GM19240 (cell line): ENCODE measurements around the gene UBE2M.

Source experiments
- DNase-seq: peaks from one replicate; pipeline ENCODE4 v3.0.0; 2011; ENCODE audit warnings: low spot score; ENCODE audit not compliant: insufficient read length

Gene UBE2M

DNA sequence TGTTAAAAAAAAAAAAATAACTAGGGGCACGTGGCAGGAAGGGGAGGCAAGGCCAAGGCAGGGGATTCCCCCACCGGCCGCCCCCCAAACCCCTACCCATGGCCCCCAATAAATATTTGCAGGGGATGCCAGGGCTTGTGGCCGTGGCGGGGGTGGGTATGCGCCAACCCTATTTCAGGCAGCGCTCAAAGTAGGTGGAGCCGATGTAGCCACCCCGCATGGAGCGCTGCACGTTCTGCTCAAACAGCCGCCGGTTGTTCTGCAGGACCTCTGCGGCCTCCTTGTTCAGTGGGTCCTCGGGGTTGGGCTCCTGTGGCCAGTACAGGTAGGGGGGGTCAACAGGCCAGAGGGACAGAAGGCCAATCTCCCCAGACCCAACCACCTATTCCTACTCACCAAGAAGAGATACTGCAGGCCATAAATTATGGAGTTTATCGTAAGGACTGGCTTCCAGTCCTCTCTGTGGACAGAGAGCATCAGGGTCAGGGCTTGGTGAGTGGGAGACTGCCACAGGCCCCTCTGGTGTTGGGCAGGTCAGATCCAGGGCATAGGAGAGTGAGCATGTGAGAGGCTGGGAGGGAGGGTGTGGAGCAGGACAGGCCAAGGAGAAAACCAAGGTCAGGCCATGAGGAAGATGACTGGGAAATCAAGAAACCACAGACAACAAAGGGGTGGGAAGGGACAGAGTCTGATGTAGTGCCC lies 2.3 kb downstream of the UBE2M start:
- DNase-seq = no peak

- no peak for DNase-seq
These were observed 3.0 kb downstream of the UBE2M start for GRCh38 chr19:58555369-58555885.

DNA sequence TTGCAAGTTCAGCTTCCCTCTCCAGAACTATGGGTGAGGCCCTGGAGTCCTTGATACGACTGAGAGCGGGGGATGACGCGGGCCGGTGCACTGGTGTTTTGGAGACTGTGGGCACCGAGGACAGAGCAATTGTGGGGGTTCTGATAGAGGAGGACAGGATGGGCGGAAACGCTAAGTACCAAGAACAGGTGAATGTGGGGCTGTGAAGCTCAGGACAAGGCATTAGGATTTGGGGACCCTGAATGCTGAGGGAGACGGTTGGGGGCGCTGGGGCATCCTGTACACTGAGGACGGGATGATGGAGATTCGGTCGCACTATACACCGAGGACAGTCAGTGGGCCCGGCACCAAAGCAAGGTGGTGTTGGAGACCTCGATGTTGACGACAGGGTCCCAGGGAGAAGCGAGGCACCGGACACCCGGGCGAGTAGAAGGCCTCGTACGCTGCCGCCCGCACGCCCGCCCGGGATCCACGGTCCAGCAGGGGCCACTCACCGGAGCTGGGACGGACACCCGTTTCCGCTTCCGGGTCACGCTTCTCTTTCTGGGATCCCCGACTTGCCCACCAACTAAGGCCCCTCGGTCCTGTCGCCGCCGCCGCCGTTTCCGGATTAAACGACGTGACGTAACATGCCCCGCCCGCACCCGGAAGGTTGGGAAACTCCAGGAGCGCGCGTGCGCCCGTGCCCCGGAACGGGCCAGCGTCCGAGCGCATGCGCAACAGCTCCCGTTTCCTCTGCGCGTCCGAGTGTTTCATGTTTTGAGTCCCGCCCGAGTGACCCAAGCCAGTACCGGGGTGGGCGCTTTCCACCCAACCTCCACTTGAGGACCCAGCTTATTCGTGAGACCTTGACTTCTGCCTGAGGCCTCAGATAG lies 3.7 kb downstream of the UBE2M start, which contains the start of gene CHMP2A:
TSS of gene CHMP2A (minus strand) at position 612 of the 875 bp plus-strand sequence. CDS start 893 bp downstream, outside the sequence.
- peak; percentile 93 for DNase-seq

DNA sequence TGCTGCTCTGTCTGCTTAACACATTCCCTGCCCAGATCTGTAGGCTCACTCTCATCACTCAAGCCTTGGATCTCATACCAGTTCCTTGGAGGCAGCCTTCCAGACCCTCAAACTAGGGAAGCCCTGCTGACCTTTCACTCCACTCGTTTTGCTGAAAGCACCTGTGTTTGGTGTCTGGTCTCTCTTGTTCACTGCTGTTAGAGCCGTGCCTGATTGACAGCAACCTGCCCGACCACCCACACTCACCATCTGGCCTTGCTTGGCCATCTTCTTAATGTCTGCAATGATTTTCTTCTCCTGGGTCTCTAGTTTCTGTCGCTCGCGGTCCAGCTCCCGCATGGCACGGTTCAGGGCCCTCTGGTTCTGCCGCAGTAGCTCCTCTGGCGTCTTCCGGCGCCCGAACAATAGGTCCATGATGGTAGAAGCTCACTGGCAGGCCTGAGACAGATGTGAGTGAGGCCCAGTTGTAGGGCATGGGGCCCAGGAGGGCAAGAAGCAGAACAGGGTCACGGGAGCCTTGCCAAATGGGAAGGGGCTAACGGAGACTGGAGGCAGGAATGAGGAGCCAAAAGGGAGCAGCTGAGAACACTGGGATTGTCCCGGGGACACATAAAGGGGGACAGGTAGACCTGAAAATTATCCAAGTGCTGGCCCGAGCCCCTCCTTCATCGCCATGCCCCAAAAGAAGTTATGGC lies 4.5 kb downstream of the UBE2M start:
- DNase-seq = no peak

DNA sequence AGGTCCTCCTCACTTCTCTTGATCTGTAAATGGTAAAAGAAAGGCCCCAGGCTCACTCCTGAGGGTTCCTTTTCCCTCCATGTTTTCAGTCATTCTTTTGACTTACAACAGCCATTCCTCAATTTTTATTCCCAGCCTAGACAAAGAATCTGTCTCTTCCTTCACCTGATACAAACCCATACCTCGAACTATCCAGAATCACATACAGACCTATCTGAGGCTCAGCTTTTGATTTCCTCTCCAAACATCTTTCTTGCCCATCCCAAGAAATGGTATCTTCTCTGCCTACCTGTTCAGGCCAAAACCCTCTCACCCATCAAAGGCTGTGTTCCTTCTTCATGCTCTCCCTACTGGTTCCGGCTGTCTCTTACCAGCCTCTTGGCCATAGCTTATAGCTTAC lies 5.8 kb downstream of the UBE2M start:
- no peak for DNase-seq

DNA sequence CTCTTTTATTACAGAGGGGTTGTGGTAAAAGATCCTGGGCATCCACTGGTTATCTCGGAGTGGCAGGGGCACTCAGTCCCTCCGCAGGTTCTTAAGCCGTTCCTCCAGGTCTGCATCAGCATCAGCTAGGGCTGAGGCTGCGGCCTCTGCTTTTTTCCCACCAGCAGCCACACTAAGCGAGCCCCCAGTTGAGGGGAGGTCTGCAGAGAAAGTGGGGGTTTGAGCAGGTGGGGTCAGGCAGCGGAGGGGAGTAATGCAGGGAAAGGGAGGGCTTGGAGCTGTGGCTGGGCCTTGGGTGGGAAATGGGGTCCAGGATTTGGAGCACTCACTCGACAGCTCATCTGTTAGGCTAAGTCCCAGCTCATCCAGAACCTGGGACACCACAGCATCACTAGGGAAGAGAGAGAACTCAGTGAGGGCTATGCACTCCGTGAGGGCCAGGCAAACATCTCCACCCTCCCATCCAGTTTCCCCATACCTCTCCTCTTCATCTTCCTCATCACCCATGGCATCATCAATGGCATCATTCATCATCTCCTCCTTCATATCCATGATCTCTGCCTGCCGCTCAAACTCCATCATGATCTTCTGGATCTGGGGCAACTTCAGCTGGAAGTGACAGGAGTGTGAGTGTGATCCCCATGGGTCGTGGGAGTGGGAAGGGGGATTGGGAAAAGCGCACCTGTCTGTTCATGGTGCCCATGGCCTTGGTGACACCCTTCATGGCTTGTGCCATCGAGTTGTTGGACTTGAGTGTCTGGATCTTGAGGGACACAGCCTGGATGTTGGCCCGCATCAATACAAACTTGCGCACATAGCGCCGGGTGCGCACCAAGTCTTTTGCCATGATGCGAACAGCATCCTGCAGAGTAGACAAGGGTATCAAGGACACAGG lies 6.6 kb downstream of the UBE2M start:
- DNase-seq = no peak

GRCh38 chr19:58551123-58551497 lies 7.3 kb downstream of the UBE2M start:
- DNase-seq = no peak

GRCh38 chr19:58550362-58551122 lies 7.9 kb downstream of the UBE2M start:
- no peak for DNase-seq

- DNase-seq = no peak
These were observed 8.6 kb downstream of the UBE2M start for GRCh38 chr19:58549664-58550361.

DNA sequence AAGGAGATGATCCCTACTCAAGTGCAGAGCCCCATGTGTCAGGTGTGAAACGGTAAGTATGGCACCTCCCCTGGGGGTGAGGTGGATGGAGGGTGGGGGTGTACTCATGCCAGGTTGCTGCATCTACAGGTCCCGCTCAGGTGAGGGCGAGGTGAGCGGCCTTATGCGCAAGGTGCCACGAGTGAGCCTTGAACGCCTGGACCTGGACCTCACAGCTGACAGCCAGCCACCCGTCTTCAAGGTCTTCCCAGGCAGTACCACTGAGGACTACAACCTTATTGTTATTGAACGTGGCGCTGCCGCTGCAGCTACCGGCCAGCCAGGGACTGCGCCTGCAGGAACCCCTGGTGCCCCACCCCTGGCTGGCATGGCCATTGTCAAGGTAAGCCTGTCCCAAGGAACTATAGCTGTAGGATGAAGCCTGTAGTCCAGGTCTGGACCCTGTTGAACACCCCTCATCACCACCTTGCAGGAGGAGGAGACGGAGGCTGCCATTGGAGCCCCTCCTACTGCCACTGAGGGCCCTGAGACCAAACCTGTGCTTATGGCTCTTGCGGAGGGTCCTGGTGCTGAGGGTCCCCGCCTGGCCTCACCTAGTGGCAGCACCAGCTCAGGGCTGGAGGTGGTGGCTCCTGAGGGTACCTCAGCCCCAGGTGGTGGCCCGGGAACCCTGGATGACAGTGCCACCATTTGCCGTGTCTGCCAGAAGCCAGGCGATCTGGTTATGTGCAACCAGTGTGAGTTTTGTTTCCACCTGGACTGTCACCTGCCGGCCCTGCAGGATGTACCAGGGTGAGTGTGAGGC lies 9.3 kb downstream of the UBE2M start:
- DNase-seq = no peak

DNA sequence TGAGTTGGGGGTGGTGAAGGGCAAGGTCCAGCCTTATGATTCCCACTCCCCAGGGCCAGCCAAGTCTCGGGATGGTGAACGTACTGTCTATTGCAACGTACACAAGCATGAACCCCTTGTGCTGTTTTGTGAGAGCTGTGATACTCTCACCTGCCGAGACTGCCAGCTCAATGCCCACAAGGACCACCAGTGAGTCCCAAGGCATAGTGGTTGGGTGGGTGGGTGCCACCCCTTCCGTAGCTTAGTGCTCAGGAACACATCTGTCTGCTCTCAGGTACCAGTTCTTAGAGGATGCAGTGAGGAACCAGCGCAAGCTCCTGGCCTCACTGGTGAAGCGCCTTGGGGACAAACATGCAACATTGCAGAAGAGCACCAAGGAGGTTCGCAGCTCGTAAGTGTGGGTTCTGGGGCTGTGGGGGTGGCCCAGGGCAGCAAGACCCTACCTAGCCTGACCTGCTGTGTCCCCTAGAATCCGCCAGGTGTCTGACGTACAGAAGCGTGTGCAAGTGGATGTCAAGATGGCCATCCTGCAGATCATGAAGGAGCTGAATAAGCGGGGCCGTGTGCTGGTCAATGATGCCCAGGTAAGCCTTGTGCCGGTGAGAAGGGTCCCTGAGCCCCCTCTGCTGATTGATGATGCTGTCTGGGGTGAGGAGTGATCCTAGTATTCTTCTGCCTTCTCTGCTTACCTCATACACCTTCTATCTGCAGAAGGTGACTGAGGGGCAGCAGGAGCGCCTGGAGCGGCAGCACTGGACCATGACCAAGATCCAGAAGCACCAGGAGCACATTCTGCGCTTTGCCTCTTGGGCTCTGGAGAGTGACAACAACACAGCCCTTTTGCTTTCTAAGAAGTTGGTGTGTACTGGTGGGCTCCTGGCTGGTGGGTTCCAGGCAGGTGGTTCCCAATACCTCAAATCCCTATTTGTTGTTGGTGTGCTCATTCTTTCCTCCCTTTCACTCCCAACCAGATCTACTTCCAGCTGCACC lies 10.8 kb downstream of the UBE2M start:
- no peak for DNase-seq

- no peak for DNase-seq
These were observed 12.3 kb downstream of the UBE2M start for GRCh38 chr19:58546019-58546530.

DNA sequence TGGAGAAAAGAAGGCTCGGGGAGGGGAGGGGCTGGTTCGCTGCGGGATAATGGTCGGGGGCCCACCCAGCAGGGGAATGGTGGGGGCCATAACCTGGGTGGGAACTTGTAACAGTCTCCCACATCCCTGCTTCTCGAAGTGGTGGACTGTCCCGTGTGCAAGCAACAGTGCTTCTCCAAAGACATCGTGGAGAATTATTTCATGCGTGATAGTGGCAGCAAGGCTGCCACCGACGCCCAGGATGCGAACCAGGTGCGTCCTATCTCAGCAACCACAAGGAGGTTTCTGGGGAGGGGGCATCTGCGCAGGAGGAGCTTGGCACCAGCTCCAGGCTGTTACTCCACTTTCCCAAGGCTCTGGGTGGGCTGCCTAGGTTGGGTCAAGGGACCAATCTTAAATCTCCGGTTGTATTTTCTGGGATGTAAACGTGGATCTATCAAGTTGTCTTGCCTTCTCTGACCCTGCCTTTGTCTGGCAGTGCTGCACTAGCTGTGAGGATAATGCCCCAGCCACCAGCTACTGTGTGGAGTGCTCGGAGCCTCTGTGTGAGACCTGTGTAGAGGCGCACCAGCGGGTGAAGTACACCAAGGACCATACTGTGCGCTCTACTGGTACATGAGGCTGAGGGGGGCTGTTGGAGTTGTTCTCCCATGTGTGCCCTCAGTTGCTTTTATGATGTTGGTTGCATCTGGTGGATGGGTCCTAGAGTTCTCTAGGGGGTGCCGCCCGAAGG lies 13.0 kb downstream of the UBE2M start:
- DNase-seq = no peak

GRCh38 chr19:58544591-58545285 lies 13.7 kb downstream of the UBE2M start:
- peak; percentile 69 for DNase-seq

DNA sequence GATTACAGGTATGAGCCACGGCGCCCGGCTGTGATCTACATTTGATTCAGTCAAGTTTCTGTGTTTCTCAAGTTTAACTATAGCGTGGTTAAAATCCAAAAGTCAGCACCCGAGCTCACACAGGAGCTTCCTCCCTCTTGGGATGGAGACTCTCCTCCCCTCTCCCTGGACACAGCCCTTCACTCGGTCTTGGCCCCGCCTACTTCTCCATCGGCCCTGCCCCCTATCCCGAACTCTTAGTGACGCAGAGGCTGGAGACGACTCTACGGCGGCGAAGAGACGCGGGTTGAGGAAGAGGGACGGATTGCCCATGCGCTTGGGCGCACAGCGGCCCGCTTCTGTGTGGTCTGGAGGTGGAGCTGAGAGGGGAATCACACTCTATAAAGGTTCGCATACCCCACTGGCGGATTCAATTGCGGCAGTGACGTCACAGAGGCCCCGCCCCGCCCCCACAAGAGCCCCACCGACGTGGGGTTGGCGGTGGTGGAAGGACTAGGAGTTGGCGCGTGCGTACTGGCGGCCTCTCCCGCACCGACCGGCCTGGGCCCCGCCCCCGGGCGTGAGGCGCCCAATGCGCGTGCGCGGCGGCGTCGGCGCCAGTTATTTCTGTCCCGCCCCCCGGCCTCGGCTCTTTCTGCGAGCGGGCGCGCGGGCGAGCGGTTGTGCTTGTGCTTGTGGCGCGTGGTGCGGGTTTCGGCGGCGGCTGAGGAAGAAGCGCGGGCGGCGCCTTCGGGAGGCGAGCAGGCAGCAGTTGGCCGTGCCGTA lies 14.4 kb downstream of the UBE2M start, which contains the start of gene TRIM28:
TSS of gene TRIM28 (plus strand) at position 239 of the 765 bp plus-strand sequence. CDS start 694 bp downstream, outside the sequence.
- DNase-seq = peak; percentile 98
